Thyroid gland (tissue), 4 donors: Measurements from ENCODE around the gene PEX10. TPM values are rescaled to one million over a fixed set of nuclear protein-coding genes. Genes with fewer than 3 reads are reported as not detected.

Source experiments
- DNase-seq, 2 donors: peaks; one replicate each; pipeline ENCODE4 v3.0.0-alpha.2; 2019
- H3K27ac ChIP-seq, 3 donors: fragments of 200-600 bp; sonication (generic); 1 replicate in 2 of 3; 2 replicates in 1 of 3; pipeline ENCODE4 v1.5.1; 2016 to 2019; ENCODE audit warnings: mild to moderate bottlenecking in 1 of 3, moderate library complexity in 1 of 3
- H3K27me3 ChIP-seq: fragments of 200-600 bp; sonication (generic); one replicate; pipeline ENCODE4 v1.5.1; 2019
- H3K36me3 ChIP-seq, 2 donors: fragments of 200-600 bp; sonication (generic); one replicate each; pipeline ENCODE4 v1.5.1; 2016 to 2019
- H3K4me1 ChIP-seq, 2 donors: fragments of 200-600 bp; sonication (generic); one replicate each; pipeline ENCODE4 v1.5.1; 2017 to 2019
- H3K4me3 ChIP-seq, 3 donors: fragments of 200-600 bp; sonication (generic); replicated peaks in 1 of 3; 1 replicate in 2 of 3; 2 replicates in 1 of 3; pipeline ENCODE4 v1.5.1; 2016; ENCODE audit warnings: mild to moderate bottlenecking in 1 of 3
- H3K9me3 ChIP-seq: fragments of 200-600 bp; sonication (generic); one replicate; pipeline ENCODE4 v1.5.1; 2017
- POLR2A ChIP-seq, 2 donors: fragments of 450-650 bp; IDR thresholded peaks; one replicate each; pipeline ENCODE4 v1.6.1; 2017; ENCODE audit warnings: antibody characterized with exemption in 2 of 2, mild to moderate bottlenecking in 2 of 2, moderate library complexity in 1 of 2
- WGBS, 2 donors: methylation state at CpG; one replicate each; pipeline ENCODE4 v1.1.5; 2017; 5-methylcytosine and 5-hydroxymethylcytosine counted together
- intact Hi-C: fragments of 100-400 bp; cut with DNase I; formaldehyde crosslinking; loops from one replicate; pipeline ENCODE4 v1.15.1; 2023
- total RNA-seq, 4 donors: library from RNA; depleted of rRNA; stranded (reverse); fragments of >200 nt; gene quantifications; one replicate each; pipeline ENCODE4 v1.2.3, GENCODE V29; 2016
- TF ChIP-seq, protein P1 (sequence below), 6 experiments: fragments of 200-600 bp in 3 of 6; fragments of 450-650 bp in 3 of 6; sonication (generic) in 3 of 6; IDR thresholded peaks; one replicate each; pipeline ENCODE4 v1.5.1; 2016 to 2019; ENCODE audit warnings: antibody characterized with exemption in 6 of 6, mild to moderate bottlenecking in 2 of 6, inconsistent platforms in 1 of 6, moderate library complexity in 1 of 6

PEX10 gene
- total RNA-seq, 4 donors from 2014 or later, result 25.0 to 35.2 (median 33.5) TPM

DNA sequence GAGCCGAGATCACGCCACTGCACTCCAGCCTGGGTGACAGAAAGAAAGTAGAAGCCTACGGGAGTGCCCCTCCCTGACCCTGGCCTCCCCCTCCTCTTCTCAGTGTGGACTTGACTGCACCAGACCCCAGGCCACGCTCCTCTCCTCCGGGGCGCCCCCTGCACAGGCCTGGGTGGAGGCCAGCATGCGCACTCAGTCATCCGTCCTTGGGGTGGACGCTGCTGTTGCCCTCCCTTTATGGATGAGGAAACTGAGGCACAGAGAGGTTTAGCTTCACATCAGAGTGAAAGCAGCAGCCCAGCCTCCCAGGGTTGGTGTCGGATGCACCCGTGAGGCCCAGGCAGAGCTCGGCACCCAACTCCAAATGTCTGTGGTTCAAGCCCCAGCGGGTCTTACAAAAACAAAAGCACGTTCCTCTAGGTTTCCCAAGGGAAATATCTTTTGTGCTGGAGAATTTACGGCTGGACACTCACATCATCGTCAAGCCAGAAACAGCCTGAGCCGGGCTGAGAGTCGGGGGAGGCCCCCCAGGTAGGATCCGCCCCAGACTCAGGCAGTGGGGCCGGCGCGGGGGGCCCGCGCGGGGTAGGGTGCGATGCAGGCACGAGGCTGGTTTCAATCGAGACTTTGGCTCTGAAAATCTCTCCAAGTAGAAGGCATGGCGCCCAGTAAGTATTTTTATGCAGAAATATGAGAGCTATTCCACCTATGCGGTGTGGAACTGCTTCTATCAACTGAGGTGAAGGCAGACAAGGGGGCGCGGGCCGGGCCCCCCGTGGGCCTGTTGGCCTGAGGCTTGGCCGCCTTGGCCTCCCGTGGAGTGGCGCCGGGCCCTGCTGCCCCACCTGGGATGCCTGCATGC, 57.6 kb downstream of the PEX10 start:
- no peaks in the 10 kb centered on the region for H3K9me3 ChIP-seq
- WGBS, 2 donors, result 86 to 87% methylated on average over 38 of the region's 38 CpGs
- intact Hi-C loops, result no loop called here
- no peak overlapping the region for H3K27ac ChIP-seq
- no peaks in the 10 kb centered on the region for H3K27me3 ChIP-seq
- H3K36me3 ChIP-seq, result no peaks in the 10 kb centered on the region
- no peak overlapping the region for H3K4me3 ChIP-seq
- no peak for DNase-seq
- TF ChIP-seq, protein P1, sequence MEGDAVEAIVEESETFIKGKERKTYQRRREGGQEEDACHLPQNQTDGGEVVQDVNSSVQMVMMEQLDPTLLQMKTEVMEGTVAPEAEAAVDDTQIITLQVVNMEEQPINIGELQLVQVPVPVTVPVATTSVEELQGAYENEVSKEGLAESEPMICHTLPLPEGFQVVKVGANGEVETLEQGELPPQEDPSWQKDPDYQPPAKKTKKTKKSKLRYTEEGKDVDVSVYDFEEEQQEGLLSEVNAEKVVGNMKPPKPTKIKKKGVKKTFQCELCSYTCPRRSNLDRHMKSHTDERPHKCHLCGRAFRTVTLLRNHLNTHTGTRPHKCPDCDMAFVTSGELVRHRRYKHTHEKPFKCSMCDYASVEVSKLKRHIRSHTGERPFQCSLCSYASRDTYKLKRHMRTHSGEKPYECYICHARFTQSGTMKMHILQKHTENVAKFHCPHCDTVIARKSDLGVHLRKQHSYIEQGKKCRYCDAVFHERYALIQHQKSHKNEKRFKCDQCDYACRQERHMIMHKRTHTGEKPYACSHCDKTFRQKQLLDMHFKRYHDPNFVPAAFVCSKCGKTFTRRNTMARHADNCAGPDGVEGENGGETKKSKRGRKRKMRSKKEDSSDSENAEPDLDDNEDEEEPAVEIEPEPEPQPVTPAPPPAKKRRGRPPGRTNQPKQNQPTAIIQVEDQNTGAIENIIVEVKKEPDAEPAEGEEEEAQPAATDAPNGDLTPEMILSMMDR (IDR thresholded peaks at IDR 0.05), result no peak
- TF ChIP-seq POLR2A (IDR thresholded peaks at IDR 0.05), result no peak
- no peaks in the 10 kb centered on the region for H3K4me1 ChIP-seq

Other genes with a start within 250 kb of the PEX10 start
- 10 to 100 TPM; 42.2 to 82.2 (median 50.2) TPM for gene FAAP20, start 217.8 kb downstream of the PEX10 start, total RNA-seq
- 10 to 100 TPM; 31.4 to 59.6 (median 39.9) TPM for gene SKI, start 184.2 kb downstream of the PEX10 start, total RNA-seq
- gene MORN1, start 21.0 kb downstream of the PEX10 start, total RNA-seq, result 10 to 100 TPM; 23.3 to 45.3 (median 33.8) TPM
- gene RER1, start 20.7 kb downstream of the PEX10 start, total RNA-seq, result 100 to 1,000 TPM in 1 of 4 donors, 10 to 100 TPM in 3; 73.5 to 101 (median 83.7) TPM
- 1 to 10 TPM in 2 of 4 donors, under 1 TPM in 2; 0.29 to 2.2 (median 0.76) TPM for gene PLCH2, start 63.7 kb upstream of the PEX10 start, total RNA-seq
- 10 to 100 TPM; 29.3 to 39.9 (median 38.0) TPM for gene PANK4, start 114.0 kb upstream of the PEX10 start, total RNA-seq
- gene HES5, start 117.7 kb upstream of the PEX10 start, total RNA-seq, result not detected
- 10 to 100 TPM; 36.3 to 47.5 (median 46.7) TPM for gene TNFRSF14, start 143.8 kb upstream of the PEX10 start, total RNA-seq
- 10 to 100 TPM; 14.6 to 24.7 (median 18.0) TPM for gene PRXL2B, start 174.2 kb upstream of the PEX10 start, total RNA-seq
- gene MMEL1, start 220.5 kb upstream of the PEX10 start, total RNA-seq, result 1 to 10 TPM in 2 of 4 donors, under 1 TPM in 1, not detected in 1; 0.98 to 2.5 (median 2.0) TPM